GM12864 (cell line): Measurements from ENCODE around the gene NCK1.
"Not testable (repeated sequence)": the region's sequence is repeated elsewhere in the genome, so short reads cannot be mapped to it uniquely, and the experiment has no call there.

ENCODE experiments used
- DNase-seq: peaks from one replicate; pipeline ENCODE4 v3.0.0-alpha.2; 2011; ENCODE audit warnings: low read depth
- H3K4me3 ChIP-seq: 2 replicates; pipeline ENCODE4 v1.5.1; 2011; ENCODE audit warnings: mild to moderate bottlenecking, low read depth, low read length, control low read depth
- TF ChIP-seq, protein P1 (sequence below): IDR thresholded peaks from 2 replicates; pipeline ENCODE4 v1.5.1; 2011; ENCODE audit warnings: low read depth, mild to moderate bottlenecking, moderate library complexity, low read length, control low read depth, inconsistent platforms; ENCODE audit errors: missing control alignments

The NCK1 gene

DNA sequence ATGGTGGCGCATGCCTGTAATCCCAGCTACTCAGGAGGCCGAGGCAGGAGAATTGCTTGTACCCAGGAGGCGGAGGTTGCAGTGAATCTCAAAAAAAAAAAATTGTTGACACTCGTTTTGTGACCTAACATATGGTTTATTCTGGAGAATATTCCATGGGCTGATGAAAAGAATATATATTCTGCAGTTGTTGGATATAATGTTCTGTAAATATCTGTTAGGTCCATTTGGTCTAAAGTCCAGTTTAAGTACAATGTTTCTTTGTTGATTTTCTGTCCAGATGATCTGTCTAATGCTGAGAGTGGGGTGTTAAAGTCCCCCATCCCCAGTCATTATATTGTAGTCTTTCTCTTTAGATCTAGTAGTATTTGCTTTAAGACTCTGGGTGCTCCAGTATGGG lies 111.3 kb downstream of the NCK1 start:
- DNase-seq: no peak
- TF ChIP-seq, protein P1, sequence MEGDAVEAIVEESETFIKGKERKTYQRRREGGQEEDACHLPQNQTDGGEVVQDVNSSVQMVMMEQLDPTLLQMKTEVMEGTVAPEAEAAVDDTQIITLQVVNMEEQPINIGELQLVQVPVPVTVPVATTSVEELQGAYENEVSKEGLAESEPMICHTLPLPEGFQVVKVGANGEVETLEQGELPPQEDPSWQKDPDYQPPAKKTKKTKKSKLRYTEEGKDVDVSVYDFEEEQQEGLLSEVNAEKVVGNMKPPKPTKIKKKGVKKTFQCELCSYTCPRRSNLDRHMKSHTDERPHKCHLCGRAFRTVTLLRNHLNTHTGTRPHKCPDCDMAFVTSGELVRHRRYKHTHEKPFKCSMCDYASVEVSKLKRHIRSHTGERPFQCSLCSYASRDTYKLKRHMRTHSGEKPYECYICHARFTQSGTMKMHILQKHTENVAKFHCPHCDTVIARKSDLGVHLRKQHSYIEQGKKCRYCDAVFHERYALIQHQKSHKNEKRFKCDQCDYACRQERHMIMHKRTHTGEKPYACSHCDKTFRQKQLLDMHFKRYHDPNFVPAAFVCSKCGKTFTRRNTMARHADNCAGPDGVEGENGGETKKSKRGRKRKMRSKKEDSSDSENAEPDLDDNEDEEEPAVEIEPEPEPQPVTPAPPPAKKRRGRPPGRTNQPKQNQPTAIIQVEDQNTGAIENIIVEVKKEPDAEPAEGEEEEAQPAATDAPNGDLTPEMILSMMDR: no peak
- H3K4me3 ChIP-seq: no peak overlapping the region

DNA sequence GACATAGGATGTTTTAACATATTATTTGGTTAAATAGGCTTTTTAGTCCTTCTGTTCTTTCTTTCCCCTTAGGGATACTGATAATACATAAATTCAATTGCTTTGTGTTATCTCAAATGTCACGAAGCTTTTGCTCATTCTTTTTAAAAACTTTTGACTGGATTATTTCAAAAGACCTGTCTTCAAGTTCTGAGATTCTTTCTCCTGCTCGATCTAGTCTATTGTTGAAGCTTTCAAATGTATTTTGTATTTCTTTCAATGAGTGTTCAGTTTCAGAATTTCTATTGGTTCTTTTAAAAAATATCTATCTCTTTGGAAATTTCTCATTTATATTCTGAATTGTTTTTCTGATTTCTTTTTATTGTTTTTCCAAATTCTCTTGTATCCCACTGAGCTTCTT lies 112.7 kb downstream of the NCK1 start:
- DNase-seq: no peak
- no peak overlapping the region for H3K4me3 ChIP-seq
- TF ChIP-seq, protein P1: no peak

DNA sequence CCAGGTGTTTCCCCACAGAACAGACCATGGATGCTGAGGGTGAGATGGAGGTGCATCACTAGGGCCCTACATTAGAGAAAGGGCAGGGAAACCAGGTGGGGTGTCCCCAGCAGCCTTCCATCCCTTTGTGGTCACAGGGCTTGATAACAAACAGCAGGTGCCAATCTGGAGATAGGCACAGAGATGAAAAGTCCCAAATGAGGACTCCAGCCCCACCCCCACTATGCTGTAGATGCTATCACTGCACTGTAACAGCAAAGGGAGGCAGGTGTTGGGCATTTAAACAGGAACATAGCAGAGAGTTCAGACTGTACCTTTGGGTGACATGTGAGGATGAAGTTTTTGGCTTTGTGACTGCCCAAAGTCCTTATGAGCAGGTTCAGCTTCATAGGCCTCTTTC lies 117.2 kb downstream of the NCK1 start:
- DNase-seq: no peak
- no peak overlapping the region for H3K4me3 ChIP-seq
- TF ChIP-seq, protein P1: no peak

DNA sequence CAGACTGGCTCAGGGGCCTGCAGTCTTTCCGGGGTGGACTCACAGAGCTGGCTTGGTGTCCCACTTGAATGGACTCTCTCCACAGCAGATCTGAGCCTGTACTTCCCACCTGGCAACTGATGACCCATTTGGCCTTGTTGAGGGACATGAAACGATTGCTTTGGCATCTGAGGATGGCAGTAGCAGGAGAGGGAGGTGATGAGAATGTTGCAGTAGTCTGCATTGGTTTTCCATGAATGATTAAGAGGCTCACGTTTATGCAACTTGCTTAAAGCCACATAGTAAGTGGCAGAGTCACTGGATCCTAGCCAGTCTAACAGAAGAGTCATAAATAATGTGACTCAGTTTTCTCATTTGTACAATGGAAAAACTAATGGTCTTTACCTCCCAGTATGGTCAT lies 117.7 kb downstream of the NCK1 start:
- TF ChIP-seq, protein P1: no peak
- DNase-seq: no peak
- H3K4me3 ChIP-seq: no peak overlapping the region

DNA sequence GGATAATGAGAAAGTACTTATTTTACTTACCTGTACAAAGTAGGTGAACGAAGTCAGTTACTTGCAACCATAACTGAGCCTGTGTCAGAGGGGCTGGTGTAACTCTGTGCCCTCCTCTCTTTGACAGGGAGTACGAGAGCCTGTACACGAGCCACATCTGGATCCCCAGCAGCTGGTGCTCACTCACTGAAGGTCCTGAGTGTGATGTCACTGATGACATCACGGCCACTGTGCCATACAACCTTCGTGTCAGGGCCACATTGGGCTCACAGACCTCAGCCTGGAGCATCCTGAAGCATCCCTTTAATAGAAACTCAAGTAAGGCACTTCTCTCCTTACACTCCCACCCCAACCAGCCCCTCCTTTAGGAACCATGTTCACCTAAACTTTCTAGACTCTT lies 120.0 kb downstream of the NCK1 start:
- no peak overlapping the region for H3K4me3 ChIP-seq
- no peak for DNase-seq
- TF ChIP-seq, protein P1: no peak

DNA sequence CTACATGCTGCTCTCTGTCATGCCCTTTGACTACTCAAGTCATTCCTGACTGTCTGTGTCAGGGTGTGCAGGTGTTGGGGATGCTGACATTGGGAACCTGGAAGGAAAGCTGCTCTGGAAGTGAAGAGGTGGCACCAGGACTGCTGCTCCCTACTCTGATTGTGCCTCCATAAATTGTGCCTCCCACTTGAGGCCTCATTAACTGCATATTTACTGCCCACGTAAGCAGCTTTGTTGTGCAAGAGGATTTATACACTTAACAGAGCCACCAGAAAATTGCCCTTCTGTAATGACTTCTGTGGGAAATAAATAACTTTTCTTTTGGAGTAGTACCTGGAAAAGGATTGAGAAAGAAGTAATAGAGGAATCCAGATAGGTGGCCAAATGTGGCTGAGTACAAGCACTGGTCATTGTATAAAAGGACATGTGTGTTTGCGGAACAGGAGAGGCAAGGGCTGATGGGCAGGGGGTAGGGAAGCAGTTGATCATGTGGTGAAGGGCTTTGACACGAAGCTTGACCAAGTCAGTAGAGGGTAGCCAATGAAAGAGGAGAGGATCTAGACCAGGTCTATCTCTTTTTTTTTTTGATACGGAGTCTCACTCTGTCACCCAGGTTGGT lies 120.6 kb downstream of the NCK1 start:
- H3K4me3 ChIP-seq: no peak overlapping the region
- TF ChIP-seq, protein P1: no peak
- no peak for DNase-seq

DNA sequence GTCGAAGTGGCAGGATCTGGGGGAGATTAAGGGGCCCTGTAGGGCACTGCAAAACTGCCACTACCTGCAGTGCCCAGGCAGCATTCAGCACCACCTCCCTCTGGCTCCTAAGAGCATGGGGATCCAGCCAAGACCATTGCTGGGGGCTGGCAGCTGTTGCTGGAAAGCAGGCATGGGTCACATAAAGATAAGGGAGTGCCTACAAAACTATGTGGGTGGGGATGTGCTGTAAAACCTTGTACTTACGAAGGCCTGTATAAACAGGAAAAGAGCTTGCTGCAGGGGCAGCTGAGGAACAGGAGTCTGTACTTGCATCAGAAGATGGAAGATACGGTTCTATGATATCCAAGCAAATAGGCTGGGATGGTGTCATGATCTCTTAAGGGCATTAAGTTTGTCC lies 122.8 kb downstream of the NCK1 start:
- TF ChIP-seq, protein P1: no peak
- no peak for DNase-seq
- no peak overlapping the region for H3K4me3 ChIP-seq

DNA sequence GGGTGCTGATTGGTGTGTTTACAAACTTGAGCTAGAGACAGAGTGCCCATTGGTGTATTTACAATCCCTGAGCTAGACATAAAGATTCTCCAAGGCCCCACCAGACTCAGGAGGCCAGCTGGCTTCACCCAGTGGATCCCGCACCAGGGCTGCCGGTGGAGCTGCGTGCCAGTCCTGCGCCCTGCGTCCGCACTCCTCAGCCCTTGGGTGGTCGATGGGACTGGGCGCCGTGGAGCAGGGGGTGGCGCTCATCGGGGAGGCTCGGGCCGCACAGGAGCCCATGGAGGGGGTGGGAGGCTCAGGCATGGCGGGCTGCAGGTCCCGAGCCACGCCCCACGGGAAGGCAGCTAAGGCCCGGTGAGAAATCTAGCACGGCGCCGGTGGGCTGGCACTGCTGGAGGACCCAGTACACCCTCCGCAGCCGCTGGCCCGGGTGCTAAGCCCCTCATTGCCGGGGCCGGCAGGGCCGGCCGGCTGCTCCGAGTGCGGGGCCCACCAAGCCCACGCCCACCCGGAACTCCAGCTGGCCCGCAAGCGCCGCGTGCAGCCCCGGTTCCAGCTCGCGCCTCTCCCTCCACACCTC lies 125.5 kb downstream of the NCK1 start:
- DNase-seq, H3K4me3 ChIP-seq: not testable (repeated sequence)
